Natural killer cell (primary cell): ENCODE data around the gene JPH3. TPM values are rescaled to one million over a fixed set of nuclear protein-coding genes. Genes with fewer than 3 reads are reported as not detected.
A peak's percentile ranks its signal among the peaks of the same experiment; 100 is the strongest.

Experiments used
- ATAC-seq, 3 donors: fragments of 150-1000 bp in 2 of 3; fragments of 200-7000 bp in 1 of 3; cut with Tn5 transposase; 1 replicate in 1 of 3; 2 replicates in 2 of 3; pipeline ENCODE4 v1.10.0; 2021; ENCODE audit warnings: mild to moderate bottlenecking in 2 of 3, moderate library complexity in 2 of 3
- DNase-seq, 2 donors: peaks; one replicate each; pipeline versions ENCODE4 v3.0.0 to v3.0.0-alpha.2; 2013 to 2021; ENCODE audit warnings: mixed read lengths in 1 of 2
- H3K27ac ChIP-seq: one replicate; pipeline ENCODE4 v1.5.1; 2013; ENCODE audit warnings: mild to moderate bottlenecking, low read length
- H3K27me3 ChIP-seq: one replicate; pipeline ENCODE4 v1.6.1; 2013; ENCODE audit warnings: low read length; ENCODE audit not compliant: control insufficient read depth, insufficient read depth
- H3K36me3 ChIP-seq: one replicate; pipeline ENCODE4 v1.6.1; 2013; ENCODE audit warnings: low read length; ENCODE audit not compliant: control insufficient read depth, insufficient read depth
- H3K4me1 ChIP-seq: one replicate; pipeline ENCODE4 v1.6.1; 2013; ENCODE audit warnings: low read length; ENCODE audit not compliant: control insufficient read depth, insufficient read depth
- H3K4me3 ChIP-seq: one replicate; pipeline ENCODE4 v1.5.1; 2013; ENCODE audit warnings: low read length
- H3K9me3 ChIP-seq: one replicate; pipeline ENCODE4 v1.6.1; 2013; ENCODE audit warnings: low read length; ENCODE audit not compliant: control insufficient read depth, insufficient read depth
- H3K27ac Mint-ChIP-seq, 2 donors: one replicate each; pipeline ENCODE4 v1.8.0; 2022; ENCODE audit warnings: mild to moderate bottlenecking in 2 of 2, mixed read lengths in 2 of 2, moderate library complexity in 1 of 2
- H3K27me3 Mint-ChIP-seq, 2 donors: one replicate each; pipeline ENCODE4 v1.8.0; 2022; ENCODE audit warnings: low read depth in 2 of 2, mixed read lengths in 2 of 2
- H3K36me3 Mint-ChIP-seq: one replicate; pipeline ENCODE4 v1.8.0; 2022; ENCODE audit warnings: mixed read lengths
- H3K4me1 Mint-ChIP-seq, 2 donors: one replicate each; pipeline ENCODE4 v1.8.0; 2022; ENCODE audit warnings: mixed read lengths in 2 of 2
- H3K4me3 Mint-ChIP-seq: one replicate; pipeline ENCODE4 v1.8.0; 2022; ENCODE audit warnings: mild to moderate bottlenecking, moderate library complexity, mixed read lengths
- H3K9me3 Mint-ChIP-seq, 2 donors: one replicate each; pipeline ENCODE4 v1.8.0; 2022; ENCODE audit warnings: mixed read lengths in 2 of 2
- CTCF ChIP-seq: fragments of 200-600 bp; IDR thresholded peaks from one replicate; pipeline ENCODE4 v1.8.0; 2022; ENCODE audit warnings: antibody characterized with exemption
- WGBS: methylation state at CpG from one replicate; pipeline ENCODE4 v1.1.7; 2013; ENCODE audit warnings: missing lambda C conversion rate; ENCODE audit not compliant: insufficient coverage; 5-methylcytosine and 5-hydroxymethylcytosine counted together
- intact Hi-C: fragments of 100-400 bp; cut with micrococcal nuclease; formaldehyde crosslinking; loops from one replicate; pipeline ENCODE4 v1.14.2; 2022
- total RNA-seq, 4 donors: library from RNA; stranded (reverse); fragments of 120-200 nt in 1 of 4; gene quantifications; one replicate each; pipeline versions ENCODE4 v1.2.3 to v1.2.4, GENCODE V29; 2013 to 2022

Gene JPH3
- total RNA-seq, 3 donors from 2014 or later (not counting 1 experiment from before 2014, with no cell fraction given) = not detected

- DNase-seq = peak in 1 of 2 donors; percentile 35
- no peak for ATAC-seq
- no peak overlapping the region for H3K4me3 ChIP-seq
- Mint-ChIP-seq H3K27ac (peak overlapping the region in 1 of 2 donors; percentile 54), H3K4me1 (peaks cover 42% of the 10 kb centered on the region in 2 donors), H3K4me3 (no peak overlapping the region), H3K27me3 (no peaks in the 10 kb centered on the region), H3K9me3 (no peaks in the 10 kb centered on the region), H3K36me3 (no peaks in the 10 kb centered on the region)
- no peak overlapping the region for H3K27ac ChIP-seq
- no peak for TF ChIP-seq CTCF
- H3K9me3 ChIP-seq = no peaks in the 10 kb centered on the region
- no peaks in the 10 kb centered on the region for H3K27me3 ChIP-seq
- peaks cover 49% of the 10 kb centered on the region for H3K4me1 ChIP-seq
- intact Hi-C loops = no loop called here
- H3K36me3 ChIP-seq = peaks cover 24% of the 10 kb centered on the region
- 65% methylated on average over 20 of the region's 20 CpGs for whole genome bisulfite sequencing
Observed at GRCh38 chr16:87698676-87699199, 96.4 kb downstream of the JPH3 start.

DNA sequence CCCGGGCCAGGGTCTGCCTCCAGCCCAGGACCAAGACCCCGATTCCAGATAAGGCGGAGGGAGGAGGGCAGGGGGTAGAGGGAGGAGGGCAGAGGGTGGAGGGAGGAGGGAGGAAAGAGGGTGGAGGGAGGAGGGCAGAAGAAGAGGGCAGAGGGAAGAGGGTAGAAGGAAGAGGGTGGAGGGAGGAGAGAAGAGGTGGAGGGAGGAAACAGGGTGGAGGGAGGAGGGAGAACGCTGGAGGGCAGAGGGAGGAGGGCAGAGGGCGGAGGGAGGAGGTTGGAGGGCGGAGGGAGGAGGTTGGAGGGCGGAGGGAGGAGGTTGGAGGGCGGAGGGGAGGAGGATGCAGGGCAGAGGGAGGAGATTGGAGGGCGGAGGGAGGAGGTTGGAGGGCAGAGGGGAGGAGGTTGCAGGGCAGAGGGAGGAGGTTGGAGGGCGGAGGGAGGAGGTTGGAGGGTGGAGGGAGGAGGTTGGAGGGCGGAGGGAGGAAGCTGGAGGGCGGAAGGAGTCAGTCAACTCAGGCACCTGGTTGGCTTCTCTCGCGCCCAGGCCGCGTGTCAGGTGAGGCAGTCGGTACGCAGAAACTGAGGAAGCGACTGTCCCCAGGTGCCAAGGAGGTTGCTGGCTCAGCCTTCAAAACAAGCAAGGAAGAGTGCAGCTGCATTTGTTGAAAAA lies 98.2 kb downstream of the JPH3 start:
- Histone ChIP-seq H3K4me1 (peaks cover 53% of the 10 kb centered on the region), H3K9me3 (no peaks in the 10 kb centered on the region), H3K4me3 (no peak overlapping the region), H3K36me3 (peaks cover 26% of the 10 kb centered on the region), H3K27ac (peak overlapping the region; percentile 6), H3K27me3 (no peaks in the 10 kb centered on the region)
- no peaks in the 10 kb centered on the region for H3K36me3 Mint-ChIP-seq
- ATAC-seq (no peak), DNase-seq (peak in 1 of 2 donors; percentile 35)
- intact Hi-C loops = no loop called here
- no peaks in the 10 kb centered on the region for H3K27me3 Mint-ChIP-seq
- no peaks in the 10 kb centered on the region for H3K9me3 Mint-ChIP-seq
- peaks cover 42 to 47% of the 10 kb centered on the region in 2 donors for H3K4me1 Mint-ChIP-seq
- no peak for TF ChIP-seq CTCF
- H3K4me3 Mint-ChIP-seq = no peak overlapping the region
- H3K27ac Mint-ChIP-seq = peak overlapping the region in 1 of 2 donors; percentile 78
- 72% methylated on average over 19 of the region's 19 CpGs for WGBS

GRCh38 chr16:87701078-87701460 lies 98.8 kb downstream of the JPH3 start:
- no peaks in the 10 kb centered on the region for H3K9me3 Mint-ChIP-seq
- no peaks in the 10 kb centered on the region for H3K27me3 ChIP-seq
- peaks cover 53% of the 10 kb centered on the region for H3K4me1 ChIP-seq
- no peak overlapping the region for H3K4me3 ChIP-seq
- H3K27ac Mint-ChIP-seq = peak overlapping the region; percentile 78 to 88
- ATAC-seq (no peak), DNase-seq (no peak)
- WGBS = 59% methylated on average over 10 of the region's 11 CpGs
- no peaks in the 10 kb centered on the region for H3K9me3 ChIP-seq
- peaks cover 42 to 47% of the 10 kb centered on the region in 2 donors for H3K4me1 Mint-ChIP-seq
- no peaks in the 10 kb centered on the region for H3K36me3 Mint-ChIP-seq
- TF ChIP-seq CTCF = no peak
- H3K27ac ChIP-seq = peak overlapping the region; percentile 6
- H3K4me3 Mint-ChIP-seq = no peak overlapping the region
- H3K36me3 ChIP-seq = peaks cover 21% of the 10 kb centered on the region
- no peaks in the 10 kb centered on the region for H3K27me3 Mint-ChIP-seq
- intact Hi-C loops = no loop called here
